ENCODE measurements around the gene TNFRSF19. TPM values are rescaled to one million over a fixed set of nuclear protein-coding genes. Genes with fewer than 3 reads are reported as not detected.
"Not testable (repeated sequence)": the region's sequence is repeated elsewhere in the genome, so short reads cannot be mapped to it uniquely, and the experiment has no call there.

TNFRSF19 gene
- total RNA-seq, 1 donor from 2014 or later: 25.9 TPM

DNA sequence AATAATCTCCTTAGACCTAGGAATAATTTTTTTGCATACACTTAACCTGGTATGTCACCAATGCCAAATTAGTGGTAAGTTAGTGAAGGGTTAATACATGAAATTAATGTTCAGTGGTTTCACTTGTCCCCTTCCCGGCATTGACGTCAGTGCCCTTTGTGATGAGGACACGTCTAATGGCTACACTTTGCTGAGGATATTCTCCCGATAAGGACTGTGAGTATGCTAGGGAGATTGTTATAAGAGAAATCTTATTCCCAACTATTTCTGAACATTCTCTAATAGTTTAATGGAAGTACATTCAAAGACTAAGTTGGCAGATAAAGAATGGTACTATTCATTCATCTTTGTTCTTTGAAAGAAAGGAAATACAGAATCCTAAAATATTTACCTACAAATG, 102.4 kb downstream of the TNFRSF19 start:
- ATAC-seq (no peak), DNase-seq (ENCODE audit: low spot score) (no peak)
- intact Hi-C loops (cut with DNase I): no loop called here

DNA sequence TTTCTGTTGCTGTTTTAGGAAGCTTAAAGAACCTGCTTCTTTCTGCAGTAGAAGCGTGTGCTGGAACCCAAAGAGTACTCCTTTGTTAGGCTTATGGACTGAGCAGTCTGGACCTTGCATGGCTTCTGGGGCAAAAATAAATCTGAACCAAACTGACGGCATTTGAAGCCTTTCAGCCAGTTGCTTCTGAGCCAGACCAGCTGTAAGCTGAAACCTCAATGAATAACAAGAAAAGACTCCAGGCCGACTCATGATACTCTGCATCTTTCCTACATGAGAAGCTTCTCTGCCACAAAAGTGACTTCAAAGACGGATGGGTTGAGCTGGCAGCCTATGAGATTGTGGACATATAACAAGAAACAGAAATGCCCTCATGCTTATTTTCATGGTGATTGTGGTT, 103.1 kb downstream of the TNFRSF19 start:
- intact Hi-C loops (cut with DNase I): no loop called here
- peak; percentile 49 for ATAC-seq
- no peak for DNase-seq (ENCODE audit: low spot score)

DNA sequence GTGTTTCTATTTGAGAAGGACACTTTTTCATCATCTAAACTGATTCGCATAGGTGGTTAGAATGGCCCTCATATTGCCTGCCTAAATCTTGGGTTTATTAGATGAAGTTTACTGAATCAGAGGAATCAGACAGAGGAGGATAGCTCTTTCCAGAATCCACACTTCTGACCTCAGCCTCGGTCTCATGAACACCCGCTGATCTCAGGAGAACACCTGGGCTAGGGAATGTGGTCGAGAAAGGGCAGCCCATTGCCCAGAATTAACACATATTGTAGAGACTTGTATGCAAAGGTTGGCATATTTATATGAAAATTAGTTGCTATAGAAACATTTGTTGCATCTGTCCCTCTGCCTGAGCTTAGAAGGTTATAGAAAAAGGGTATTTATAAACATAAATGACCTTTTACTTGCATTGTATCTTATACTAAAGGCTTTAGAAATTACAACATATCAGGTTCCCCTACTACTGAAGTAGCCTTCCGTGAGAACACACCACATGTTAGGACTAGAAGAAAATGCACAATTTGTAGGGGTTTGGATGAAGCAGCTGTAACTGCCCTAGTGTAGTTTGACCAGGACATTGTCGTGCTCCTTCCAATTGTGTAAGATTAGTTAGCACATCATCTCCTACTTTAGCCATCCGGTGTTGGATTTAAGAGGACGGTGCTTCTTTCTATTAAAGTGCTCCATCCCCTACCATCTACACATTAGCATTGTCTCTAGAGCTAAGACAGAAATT, 103.8 kb downstream of the TNFRSF19 start:
- DNase-seq (ENCODE audit: low spot score): no peak
- intact Hi-C loops (cut with DNase I): no loop called here
- ATAC-seq: no peak

DNA sequence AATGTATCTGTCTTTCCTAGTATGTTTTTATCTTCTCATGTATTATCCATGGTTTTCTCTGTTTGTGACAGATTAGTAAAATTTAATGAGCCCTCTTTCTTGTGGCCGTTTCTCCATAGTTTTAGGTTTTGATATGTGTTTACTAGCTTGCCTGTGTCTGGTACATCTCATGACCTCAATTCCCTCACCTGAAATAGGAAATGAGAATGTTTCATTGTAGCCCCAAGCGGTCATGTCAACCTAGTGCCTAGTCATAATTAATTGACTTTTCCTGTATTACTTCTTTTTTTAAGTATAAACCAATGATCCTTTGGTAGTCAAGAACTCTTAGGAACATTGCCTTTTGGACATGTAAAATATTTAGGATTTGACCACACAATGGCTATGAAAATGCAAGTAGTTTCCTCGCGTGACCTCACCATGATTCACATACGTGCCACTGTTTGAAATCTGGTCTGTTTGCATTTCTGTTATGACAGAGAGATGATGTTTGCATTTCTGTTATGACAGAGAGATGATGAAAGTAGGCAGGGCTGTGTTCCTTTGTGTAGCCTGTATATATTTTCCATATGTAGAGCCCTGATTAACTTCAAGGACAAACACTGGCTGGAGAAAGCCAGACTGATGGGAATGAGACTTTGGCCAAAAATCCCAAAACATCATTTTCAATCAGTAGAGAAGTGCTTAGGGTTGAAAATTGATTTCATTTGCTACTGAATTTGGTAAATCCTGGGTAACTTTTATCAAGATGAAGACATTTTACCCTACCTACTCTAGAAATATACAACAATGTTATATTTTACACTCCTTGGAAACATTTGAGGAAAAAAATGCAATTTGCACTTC, 104.8 kb downstream of the TNFRSF19 start:
- ATAC-seq (no peak), DNase-seq (ENCODE audit: low spot score) (no peak)
- intact Hi-C loops (cut with DNase I): no loop called here

DNA sequence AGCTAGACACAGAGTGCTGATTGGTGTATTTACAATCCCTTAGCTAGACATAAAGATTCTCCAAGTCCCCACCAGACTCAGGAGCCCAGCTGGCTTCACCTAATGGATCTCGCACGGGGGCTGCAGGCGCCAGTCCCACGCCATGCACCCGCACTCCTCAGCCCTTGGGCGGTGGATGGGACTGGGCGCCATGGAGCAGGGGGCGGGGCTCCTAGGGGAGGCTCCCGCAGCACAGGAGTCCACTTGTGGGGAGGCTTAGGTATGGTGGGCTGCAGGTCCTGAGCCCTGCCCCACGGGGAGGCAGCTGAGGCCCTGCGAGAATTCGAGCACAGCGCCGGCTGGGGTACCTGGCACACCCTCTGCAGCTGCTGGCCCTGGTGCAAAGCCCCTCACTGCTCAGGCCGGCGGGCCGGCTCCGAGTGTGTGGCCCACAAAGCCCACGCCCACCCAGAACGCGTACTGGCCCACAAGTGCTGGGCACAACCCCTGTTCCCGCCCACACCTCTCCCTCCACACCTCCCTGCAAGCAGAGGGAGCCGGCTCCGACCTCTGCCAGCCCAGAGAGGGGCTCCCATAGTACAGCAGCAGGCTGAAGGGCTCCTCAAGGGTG, 107.6 kb downstream of the TNFRSF19 start:
- ATAC-seq; intact Hi-C loops (cut with DNase I); DNase-seq (ENCODE audit: low spot score): not testable (repeated sequence)

DNA sequence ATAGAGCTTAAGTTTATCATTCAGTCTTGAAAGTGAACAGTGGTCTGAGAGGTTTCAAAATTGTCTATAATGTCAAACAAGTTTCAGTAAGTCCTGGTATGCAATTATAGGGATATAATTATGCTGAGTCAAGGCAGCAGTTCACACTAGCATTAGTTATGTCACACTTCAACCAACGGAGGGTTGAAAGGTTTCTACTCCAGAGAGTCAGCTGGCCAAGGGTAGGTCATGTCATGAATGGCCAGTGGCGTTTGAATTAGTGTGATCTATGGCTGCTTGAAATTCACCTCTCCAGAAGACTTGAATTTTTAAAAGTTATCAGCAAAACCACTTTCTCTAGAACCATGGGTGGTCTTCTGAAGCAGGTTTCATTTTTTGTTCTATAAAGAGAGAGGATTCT, 108.6 kb downstream of the TNFRSF19 start:
- ATAC-seq: no peak
- DNase-seq (ENCODE audit: low spot score): no peak
- intact Hi-C loops (cut with DNase I): no loop called here

DNA sequence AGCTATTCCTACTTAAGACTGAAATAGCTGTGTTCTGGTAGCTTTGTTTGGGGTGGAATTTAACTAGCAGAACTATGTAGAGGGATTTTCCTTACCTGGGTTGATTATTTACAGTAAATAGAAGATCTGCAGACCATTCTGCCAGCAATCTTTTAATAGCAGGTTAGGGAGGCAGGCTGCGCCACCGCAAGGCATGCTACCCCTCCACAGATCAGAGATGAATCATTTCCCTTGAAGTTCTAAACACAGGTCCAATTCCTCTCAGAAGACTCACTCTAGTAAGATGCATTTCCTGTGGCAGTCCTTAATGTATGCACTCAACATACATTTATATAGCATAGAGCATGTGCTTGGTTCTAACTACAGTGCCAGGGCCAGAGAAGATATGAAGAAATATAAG, 109.0 kb downstream of the TNFRSF19 start:
- intact Hi-C loops (cut with DNase I): no loop called here
- DNase-seq (ENCODE audit: low spot score): no peak
- no peak for ATAC-seq

DNA sequence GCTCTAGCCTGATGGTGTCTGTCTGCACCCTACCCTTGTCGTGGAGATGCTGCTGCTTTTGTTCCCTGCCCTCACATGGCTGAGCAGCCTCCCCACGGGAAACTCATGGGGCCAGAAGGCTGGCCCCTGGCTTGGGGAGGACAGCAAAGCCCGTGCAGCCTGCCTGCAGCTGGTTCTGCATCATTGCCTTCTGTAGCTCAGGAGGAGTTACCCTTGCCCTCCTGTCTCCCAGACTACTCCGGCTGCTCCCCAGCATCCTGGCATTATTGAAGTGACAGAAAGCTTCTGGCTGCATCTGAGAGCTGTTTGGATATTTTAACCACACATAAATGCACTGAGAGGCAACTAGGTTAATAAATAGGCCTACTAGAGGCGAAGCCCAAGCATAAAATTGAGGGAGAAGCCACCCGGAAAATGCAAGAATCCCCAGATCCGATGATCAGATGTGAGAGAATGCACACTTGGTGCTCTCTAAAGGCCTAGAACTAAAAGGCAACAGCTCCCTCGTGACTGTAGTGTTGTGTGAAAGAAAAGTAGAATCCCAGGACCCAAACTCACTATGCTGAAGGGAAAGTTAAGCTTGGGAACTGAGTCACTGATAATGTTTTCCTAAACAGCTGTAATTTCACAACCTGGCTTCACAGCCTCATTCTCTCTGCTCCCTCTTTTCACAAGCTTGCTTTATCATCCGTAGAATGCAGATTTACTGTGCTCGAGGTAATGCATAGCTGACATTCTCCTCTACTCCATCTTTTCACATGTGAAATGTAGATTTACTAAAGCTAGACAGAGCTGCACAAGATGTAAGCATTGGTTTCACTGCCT, 110.8 kb downstream of the TNFRSF19 start:
- DNase-seq (ENCODE audit: low spot score) (no peak), ATAC-seq (no peak)
- intact Hi-C loops (cut with DNase I): no loop called here

DNA sequence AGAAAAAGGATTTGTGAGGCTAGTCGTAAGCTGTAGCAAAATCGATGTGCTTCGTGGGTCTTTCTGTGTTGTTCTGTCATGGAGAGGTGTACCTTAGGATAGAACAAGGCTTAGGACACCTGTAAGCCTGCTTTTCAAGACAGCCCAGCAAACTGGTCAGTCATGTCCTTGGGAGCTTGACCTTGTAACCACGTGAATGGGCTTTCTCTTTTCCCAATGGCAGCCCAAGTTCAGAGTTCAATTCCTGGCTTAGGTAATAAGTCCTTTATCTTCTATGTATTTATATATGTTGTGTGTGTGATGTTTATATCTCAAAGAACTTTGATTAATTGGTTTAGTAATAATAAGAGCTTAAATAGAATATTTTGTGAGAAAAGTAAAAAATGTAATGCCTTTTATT, 112.9 kb downstream of the TNFRSF19 start:
- intact Hi-C loops (cut with DNase I): no loop called here
- no peak for ATAC-seq
- DNase-seq (ENCODE audit: low spot score): no peak

DNA sequence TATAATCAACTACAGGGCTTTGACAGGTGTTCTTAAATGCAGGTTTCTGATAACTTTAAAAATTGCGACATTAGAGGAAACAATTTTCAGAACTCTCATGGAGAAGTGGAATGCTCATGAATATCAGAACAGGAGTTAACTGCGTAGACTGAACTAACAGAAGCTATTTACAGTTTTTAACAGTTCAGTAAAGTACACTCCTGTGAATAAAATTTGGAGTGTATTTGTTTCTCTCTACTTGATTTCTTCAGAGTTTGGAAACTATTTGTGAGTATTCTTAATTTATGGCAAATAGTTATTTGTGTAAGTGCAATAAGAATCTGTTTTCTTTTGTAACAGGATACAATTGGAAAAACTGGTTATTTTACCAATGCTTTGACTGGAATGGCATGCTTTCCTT, 114.4 kb downstream of the TNFRSF19 start:
- ATAC-seq (no peak), DNase-seq (ENCODE audit: low spot score) (no peak)
- intact Hi-C loops (cut with DNase I): no loop called here

DNA sequence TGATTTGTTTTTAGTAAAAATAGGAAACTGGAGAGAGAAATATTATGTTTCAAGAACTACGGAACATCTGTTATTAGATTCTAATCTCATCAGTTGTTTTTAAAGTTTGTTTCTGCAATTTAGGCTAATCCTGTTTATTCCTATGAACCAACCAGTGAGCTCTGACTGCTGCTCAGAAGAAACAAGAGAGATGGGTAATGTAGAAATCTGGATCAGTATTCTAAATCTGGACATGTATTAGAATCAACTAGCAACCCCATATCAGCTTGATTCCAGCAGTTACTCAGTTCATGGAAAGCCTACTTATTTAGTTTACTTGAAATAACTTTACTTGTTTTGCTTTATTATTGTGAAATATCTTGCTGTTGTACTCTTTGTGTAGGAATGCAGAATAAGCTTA, 115.2 kb downstream of the TNFRSF19 start:
- no peak for ATAC-seq
- intact Hi-C loops (cut with DNase I): no loop called here
- DNase-seq (ENCODE audit: low spot score): no peak

DNA sequence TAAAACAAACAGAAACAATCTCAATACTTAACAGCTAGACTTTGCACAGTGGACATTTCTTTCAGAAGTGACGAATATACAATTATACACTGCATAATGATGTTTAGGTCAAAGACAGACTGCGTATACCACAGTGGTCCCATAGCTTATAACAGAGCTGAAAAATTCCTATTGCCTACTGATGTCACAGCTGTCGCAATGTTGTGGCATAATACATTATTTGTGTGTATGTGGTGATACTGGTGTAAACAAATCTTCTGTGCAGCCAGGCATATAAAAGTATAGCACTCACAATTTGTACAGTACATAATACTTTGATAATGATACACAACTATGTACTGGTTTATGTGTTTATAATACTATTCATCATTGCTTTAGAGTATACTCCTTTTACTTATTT, 116.7 kb downstream of the TNFRSF19 start:
- ATAC-seq: no peak
- no peak for DNase-seq (ENCODE audit: low spot score)
- intact Hi-C loops (cut with DNase I): no loop called here

DNA sequence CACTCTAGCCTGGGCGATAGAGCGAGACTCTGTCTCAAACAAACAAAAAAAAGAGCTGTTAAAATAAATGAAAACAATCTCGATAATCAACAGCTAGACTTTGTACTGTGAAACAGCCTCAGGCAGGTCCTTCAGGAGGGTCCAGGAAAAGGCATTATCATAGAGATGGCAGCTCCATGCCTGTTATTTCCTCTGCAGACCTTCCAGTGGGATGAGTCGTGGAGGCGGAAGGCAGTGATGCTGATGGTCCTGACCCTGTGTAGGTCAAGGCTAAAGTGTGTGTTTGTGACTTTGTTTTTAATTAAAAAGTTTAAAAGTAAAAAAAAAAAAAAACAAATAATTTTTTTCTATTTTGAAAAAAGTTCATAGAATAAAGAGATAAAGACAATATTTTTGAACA, 117.4 kb downstream of the TNFRSF19 start:
- intact Hi-C loops (cut with DNase I): no loop called here
- ATAC-seq (no peak), DNase-seq (ENCODE audit: low spot score) (no peak)

DNA sequence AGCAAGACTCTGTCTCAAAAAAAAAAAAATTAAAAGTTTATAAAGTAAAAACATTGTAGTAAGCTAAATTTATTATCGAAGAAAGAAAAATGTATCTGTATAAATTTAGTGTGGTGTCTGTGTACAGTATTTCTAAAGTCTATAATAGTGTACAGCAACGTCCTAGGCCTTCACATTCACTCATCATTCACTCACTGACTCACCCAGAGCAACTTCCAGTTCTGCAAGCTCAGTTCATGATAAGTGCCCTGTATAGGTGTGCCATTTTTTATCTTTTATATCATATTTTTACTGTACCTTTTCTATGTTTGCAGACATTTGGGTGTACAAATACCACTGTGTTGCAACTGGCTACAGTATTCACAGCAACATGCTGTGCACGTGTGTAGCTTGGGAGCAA, 118.1 kb downstream of the TNFRSF19 start:
- DNase-seq (ENCODE audit: low spot score) (no peak), ATAC-seq (no peak)
- intact Hi-C loops (cut with DNase I): no loop called here

DNA sequence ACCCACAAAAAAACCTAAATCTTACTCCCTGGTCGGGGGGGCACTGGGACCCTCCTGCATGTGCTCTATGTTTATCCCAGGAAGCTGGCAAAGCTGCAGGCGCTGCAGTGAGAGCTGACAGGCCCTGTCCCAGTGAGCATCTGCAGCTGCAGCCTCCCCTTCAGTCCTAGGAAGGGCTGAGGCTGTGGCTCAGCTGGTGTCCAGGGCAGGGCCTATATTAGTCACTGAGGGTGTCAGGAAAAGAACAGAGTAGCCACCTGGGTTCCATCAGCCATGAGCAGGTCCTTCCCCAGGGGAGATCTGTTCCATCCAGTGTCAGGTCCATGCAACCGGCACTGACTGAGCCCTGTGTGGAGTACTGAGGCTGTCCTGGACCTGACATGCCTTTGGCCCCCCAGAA, 120.5 kb downstream of the TNFRSF19 start:
- intact Hi-C loops (cut with DNase I): no loop called here
- peak; percentile 37 for ATAC-seq

DNA sequence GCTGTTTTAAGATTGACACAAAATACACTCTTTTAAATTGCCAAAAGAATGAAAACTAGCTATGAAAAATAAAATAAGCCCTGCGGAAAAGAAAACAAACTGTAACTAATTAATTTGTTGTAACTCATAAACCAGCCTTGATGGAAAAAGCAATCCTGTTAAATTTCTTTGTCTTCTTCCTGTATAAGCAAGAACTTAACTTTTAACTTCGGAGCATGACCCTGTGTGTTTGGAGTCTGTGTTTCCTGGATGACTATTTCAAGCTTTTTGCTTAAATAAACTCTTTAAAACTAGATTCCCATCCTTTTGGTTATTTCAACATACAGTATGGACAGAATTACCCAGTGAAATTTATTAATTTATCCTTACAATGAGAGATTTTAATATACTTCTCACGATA, 122.6 kb downstream of the TNFRSF19 start:
- DNase-seq (ENCODE audit: low spot score) (no peak), ATAC-seq (no peak)
- intact Hi-C loops (cut with DNase I): no loop called here

More for the DNA sequence above, 120.5 kb downstream of the TNFRSF19 start:
- no peak for DNase-seq (ENCODE audit: low spot score)

DNA sequence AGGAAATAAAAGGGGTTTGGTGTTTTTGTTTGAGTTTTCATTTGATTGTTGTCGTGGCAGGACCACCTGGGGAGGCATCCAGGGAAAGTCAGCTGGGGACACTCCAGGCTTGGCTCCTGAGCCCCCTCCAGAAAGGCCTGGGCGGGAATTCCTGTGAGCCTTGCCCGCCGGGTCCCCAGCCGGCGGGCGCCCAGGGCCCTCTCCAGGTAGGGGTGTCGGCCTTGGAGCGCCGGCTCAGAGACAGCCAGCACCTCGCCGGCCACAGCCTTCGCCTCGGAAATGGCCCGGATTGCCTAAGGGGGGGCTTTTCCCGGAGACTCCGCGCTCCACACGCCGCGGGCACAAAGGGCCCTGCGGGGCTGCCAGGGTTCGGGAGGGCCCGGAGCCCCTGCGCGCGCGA, 125.0 kb downstream of the TNFRSF19 start:
- intact Hi-C loops (cut with DNase I): no loop called here

DNA sequence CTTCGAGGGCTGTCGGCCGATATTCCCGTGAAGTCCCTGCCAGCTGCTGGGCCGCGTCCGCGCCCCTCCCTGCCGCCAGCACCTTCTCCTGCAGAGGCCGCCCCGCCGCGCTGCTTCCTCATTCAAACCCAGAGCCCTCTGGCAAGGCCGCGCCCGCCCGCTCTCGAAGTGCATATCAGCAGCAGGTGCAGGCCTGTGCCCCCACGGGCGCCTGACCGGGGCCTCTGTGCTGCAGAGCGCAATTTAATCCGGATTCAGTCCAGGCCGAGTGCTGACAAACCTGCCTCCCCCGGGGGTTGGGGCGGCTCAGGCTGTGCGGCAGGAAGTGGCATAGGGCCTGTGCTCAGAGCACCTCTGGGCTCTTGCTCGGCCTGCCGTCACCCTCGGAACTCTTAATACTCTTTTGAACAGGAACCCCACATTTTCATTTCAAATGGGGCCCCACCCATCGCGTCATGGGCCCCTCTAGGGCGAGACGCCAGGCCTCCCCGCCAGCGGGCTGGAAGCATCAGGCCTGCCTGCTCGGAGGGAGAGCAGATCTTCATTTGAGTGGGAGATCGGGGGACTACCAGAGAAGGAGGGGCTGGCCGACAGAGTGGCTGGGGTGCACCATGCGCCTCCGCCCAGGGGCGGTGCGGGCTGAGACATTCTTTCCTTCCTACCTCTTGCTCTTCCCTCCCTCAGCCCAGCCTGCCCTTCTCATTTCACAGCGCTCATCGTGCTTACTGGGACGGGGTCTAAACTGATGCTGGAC, 125.7 kb downstream of the TNFRSF19 start:
- DNase-seq (ENCODE audit: low spot score): no peak
- intact Hi-C loops (cut with DNase I): no loop called here
- peak; percentile 67 for ATAC-seq

More for the DNA sequence above, 125.0 kb downstream of the TNFRSF19 start:
- DNase-seq (ENCODE audit: low spot score) (no peak), ATAC-seq (no peak)

DNA sequence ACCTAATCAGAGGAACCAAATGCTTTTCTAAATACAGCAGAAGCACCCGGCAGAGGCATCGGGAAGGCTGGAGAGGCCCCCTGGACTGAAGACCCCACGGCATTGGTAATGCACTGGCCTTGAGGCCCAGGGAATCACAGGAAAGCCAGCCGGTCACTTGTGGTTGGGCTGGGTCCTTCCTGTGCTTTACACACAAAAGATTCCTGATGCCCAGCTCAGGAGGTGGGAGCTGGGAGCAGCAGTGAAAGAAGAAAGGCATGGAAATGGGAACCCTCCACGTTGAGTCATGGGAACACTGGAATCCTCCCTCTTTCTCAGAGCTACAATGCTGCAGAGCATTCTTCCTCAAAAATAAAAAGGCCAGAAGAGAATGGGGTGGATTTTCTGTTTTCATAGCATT, 126.4 kb downstream of the TNFRSF19 start:
- ATAC-seq (no peak), DNase-seq (ENCODE audit: low spot score) (no peak)
- intact Hi-C loops (cut with DNase I): no loop called here
